ENCODE results near the gene PRSS33.

PRSS33 gene

DNA sequence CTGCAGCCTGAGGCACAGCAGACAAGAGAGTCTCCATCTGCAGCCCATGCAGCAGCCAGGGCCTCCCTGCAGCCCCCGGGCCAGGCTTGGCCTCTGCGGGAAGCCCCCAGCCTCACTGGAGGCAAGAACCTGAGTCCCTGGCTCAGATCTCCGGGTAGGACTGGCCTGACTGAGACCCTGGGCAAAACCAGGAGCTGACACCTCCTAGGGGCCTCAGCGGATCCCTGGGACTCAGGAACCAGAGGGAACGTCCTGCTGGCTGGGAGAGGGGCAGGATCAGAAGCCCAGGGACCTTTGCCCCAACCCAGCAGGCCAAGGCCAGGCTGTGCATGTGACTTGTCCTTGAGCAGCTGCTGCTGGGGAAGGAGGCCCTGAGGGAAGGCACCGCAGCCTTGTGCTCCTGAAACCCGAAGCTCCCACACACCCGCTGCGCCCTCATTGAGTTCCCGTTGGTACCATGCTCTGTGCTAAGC, 28.0 kb upstream of the PRSS33 start:
- no peak overlapping the region for H3K4me3 ChIP-seq (ENCODE audit: low read depth, low read length)
- TF ChIP-seq, protein P1, sequence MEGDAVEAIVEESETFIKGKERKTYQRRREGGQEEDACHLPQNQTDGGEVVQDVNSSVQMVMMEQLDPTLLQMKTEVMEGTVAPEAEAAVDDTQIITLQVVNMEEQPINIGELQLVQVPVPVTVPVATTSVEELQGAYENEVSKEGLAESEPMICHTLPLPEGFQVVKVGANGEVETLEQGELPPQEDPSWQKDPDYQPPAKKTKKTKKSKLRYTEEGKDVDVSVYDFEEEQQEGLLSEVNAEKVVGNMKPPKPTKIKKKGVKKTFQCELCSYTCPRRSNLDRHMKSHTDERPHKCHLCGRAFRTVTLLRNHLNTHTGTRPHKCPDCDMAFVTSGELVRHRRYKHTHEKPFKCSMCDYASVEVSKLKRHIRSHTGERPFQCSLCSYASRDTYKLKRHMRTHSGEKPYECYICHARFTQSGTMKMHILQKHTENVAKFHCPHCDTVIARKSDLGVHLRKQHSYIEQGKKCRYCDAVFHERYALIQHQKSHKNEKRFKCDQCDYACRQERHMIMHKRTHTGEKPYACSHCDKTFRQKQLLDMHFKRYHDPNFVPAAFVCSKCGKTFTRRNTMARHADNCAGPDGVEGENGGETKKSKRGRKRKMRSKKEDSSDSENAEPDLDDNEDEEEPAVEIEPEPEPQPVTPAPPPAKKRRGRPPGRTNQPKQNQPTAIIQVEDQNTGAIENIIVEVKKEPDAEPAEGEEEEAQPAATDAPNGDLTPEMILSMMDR (IDR thresholded peaks at IDR 0.05; ENCODE audit: low read depth, low read length), result no peak
- TF ChIP-seq, protein P2, sequence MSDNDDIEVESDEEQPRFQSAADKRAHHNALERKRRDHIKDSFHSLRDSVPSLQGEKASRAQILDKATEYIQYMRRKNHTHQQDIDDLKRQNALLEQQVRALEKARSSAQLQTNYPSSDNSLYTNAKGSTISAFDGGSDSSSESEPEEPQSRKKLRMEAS (IDR thresholded peaks at IDR 0.05; ENCODE audit: low read depth, low read length), result no peak
- TF ChIP-seq MYC (IDR thresholded peaks at IDR 0.05; ENCODE audit: low read depth, low read length) (no peak), POLR2A (IDR thresholded peaks at IDR 0.05; ENCODE audit: extremely low read depth, insufficient read length) (no peak)
- no peak for DNase-seq (ENCODE audit: low read depth)

DNA sequence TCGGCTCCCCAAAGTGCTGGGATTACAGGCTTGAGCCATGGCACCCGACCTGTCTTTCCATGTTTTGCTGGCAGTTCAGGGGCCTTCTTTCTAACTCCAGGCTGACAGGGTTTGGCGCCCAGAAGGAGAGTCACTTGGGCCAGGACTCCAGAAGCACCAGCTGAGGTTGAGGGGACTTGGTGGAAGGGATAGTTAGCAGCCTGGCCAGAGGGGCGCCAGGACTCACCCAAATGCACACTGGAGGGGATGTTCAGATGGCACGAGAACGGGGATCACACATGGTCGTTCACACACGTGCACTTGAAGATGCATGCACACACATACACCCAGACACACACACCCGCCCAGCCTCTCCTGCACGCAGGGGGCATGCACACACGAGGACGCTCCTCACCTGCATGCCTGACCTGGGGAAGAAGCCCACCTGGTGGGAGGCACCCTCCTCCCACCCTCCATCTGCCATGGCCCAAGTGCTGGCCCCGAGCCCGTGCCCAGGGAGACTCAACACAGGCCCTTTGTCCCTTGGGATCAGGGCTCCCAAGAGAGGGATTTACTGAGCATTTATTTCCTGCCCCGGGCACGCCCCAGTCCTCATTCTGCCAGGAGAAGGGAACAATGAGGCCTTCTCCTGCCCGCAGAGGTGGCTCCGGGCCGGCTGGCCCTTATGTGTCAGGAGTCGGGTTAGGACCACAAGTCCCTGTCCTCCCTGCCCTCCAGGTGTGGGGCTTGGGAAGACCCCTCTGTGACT, 27.4 kb upstream of the PRSS33 start:
- no peak for DNase-seq (ENCODE audit: low read depth)
- no peak overlapping the region for H3K4me3 ChIP-seq (ENCODE audit: low read depth, low read length)
- TF ChIP-seq, protein P1 (IDR thresholded peaks at IDR 0.05; ENCODE audit: low read depth, low read length), result no peak
- TF ChIP-seq POLR2A (IDR thresholded peaks at IDR 0.05; ENCODE audit: extremely low read depth, insufficient read length), result no peak
- TF ChIP-seq, protein P2 (IDR thresholded peaks at IDR 0.05; ENCODE audit: low read depth, low read length), result no peak
- TF ChIP-seq MYC (IDR thresholded peaks at IDR 0.05; ENCODE audit: low read depth, low read length), result no peak

DNA sequence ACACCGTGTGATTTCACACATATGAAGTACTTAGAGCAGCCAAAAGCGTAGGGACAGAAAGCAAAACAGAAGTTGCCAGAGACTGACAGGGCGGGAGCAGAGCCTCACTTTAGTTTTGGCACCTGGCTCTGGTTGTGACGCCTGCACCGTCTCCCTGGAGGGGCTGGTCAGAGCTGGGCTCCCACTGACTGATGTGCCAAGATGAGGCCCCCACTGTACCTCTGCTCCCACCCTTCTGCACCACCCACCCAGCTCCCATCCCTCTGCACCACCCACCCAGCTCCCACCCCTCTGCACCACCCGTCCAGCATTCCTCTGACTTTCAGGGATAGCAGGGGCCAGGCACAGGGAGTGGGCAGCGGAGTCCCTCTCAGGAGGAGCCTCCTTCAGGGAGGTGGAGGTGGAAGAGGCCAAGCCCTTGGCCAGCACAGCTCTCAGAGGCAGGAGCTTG, 26.4 kb upstream of the PRSS33 start:
- TF ChIP-seq POLR2A (IDR thresholded peaks at IDR 0.05; ENCODE audit: extremely low read depth, insufficient read length) (no peak), MYC (IDR thresholded peaks at IDR 0.05; ENCODE audit: low read depth, low read length) (no peak)
- TF ChIP-seq, protein P2 (IDR thresholded peaks at IDR 0.05; ENCODE audit: low read depth, low read length), result no peak
- TF ChIP-seq, protein P1 (IDR thresholded peaks at IDR 0.05; ENCODE audit: low read depth, low read length), result no peak
- no peak for DNase-seq (ENCODE audit: low read depth)
- no peak overlapping the region for H3K4me3 ChIP-seq (ENCODE audit: low read depth, low read length)

DNA sequence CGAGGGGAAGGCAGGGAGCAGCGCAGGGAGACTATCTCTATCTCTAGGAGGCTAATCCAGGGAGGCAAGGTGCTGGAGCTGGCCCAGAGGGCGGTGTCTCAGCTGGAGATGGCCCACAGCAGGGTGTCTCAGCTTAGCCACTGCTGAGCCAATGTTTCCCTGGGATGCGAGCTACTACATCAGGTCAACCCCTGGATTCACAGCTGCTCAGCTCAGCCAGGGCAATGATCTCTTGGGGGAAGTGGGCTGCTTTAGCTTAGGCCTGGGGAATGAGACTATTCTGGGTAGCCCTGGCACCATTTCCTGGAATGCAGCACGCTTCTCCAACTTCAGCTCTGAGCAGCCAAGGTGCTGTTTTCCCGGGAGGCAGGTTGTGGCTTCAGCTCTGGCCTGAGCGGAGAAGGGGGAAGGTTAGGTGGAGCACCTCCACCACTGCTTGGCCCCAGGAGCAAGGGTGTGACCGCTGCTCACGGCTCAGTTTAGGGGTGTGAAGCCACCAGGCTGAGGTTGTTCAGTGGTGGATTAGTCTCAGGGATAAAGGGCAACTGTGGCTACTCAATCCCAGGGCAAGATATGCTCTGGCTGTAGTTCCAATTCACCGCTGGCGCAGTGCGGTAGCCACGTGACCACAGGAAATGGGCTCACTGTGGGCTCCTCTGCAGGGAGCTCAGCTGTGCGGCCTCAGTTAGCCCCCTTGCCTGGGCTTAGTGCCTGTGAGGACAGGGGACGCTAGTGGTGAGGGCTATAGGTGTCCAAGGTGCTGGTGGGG, 24.5 kb upstream of the PRSS33 start:
- TF ChIP-seq, protein P2 (IDR thresholded peaks at IDR 0.05; ENCODE audit: low read depth, low read length), result peak; percentile 50; the same call in 1 of the 2 replicates
- TF ChIP-seq POLR2A (IDR thresholded peaks at IDR 0.05; ENCODE audit: extremely low read depth, insufficient read length), result no peak
- DNase-seq (ENCODE audit: low read depth), result no peak
- H3K4me3 ChIP-seq (ENCODE audit: low read depth, low read length), result no peak overlapping the region

DNA sequence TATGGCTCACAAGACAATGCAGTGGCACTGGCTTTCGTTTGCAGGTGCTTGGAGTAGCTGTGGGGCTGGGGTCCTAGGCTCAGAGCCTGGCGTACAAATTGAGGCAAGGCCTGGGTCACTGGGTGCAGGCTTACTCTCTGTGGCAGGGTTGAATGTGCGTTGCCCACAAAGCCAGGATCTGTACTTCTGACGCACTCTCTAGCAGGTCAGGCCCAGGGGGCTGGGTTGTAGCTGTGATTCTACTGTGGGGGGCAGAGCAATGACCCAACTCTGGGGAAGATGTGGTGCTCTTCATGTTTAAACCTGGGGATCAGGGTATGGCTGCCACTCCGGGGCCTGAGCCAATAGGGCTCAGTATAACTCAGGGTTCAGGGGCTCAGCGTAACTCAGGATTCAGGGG, 23.3 kb upstream of the PRSS33 start:
- TF ChIP-seq, protein P1 (IDR thresholded peaks at IDR 0.05; ENCODE audit: low read depth, low read length), result no peak
- TF ChIP-seq POLR2A (IDR thresholded peaks at IDR 0.05; ENCODE audit: extremely low read depth, insufficient read length) (no peak), MYC (IDR thresholded peaks at IDR 0.05; ENCODE audit: low read depth, low read length) (no peak)
- TF ChIP-seq, protein P2 (IDR thresholded peaks at IDR 0.05; ENCODE audit: low read depth, low read length), result no peak
- DNase-seq (ENCODE audit: low read depth), result no peak
- H3K4me3 ChIP-seq (ENCODE audit: low read depth, low read length), result no peak overlapping the region

Data from NB4 (cell line).